NCI-H345 treated with DMSO at 0.1 percent for 48 hours (cell line): ENCODE data around the gene DDX27.

Source experiments
- DNase-seq: peaks from one replicate; lab custom pipeline; 2025; ENCODE audit not compliant: unreplicated experiment; lab: John Stamatoyannopoulos, UW

DDX27 gene

GRCh38 chr20:49276961-49277785 lies 58.0 kb downstream of the DDX27 start:
- DNase-seq = no peak

- DNase-seq = no peak
Observed at GRCh38 chr20:49277786-49278035, 58.5 kb downstream of the DDX27 start.

- peak; percentile 99 for DNase-seq
Observed at GRCh38 chr20:49278036-49278817, 59.0 kb downstream of the DDX27 start, which contains the start of gene ZNFX1. ZNFX1 (minus strand) TSS chr20:49278057; CDS start chr20:49275839, 2,218 bp downstream.

- no peak for DNase-seq
Observed at GRCh38 chr20:49278818-49279676, 59.8 kb downstream of the DDX27 start.

GRCh38 chr20:49279677-49280462 lies 60.7 kb downstream of the DDX27 start:
- DNase-seq = no peak

- DNase-seq = no peak
Observed at GRCh38 chr20:49280463-49281058, 61.3 kb downstream of the DDX27 start.

GRCh38 chr20:49281059-49281912 lies 62.1 kb downstream of the DDX27 start:
- DNase-seq = no peak

- no peak for DNase-seq
Observed at GRCh38 chr20:49281913-49282467, 62.8 kb downstream of the DDX27 start.

GRCh38 chr20:49282584-49283171 lies 63.5 kb downstream of the DDX27 start:
- no peak for DNase-seq

GRCh38 chr20:49283176-49283702 lies 64.0 kb downstream of the DDX27 start:
- DNase-seq = no peak

- no peak for DNase-seq
Observed at GRCh38 chr20:49283703-49284625, 64.7 kb downstream of the DDX27 start.

GRCh38 chr20:49284818-49285217 lies 65.6 kb downstream of the DDX27 start:
- no peak for DNase-seq

GRCh38 chr20:49285233-49285668 lies 66.0 kb downstream of the DDX27 start:
- DNase-seq = no peak

- DNase-seq = no peak
Observed at GRCh38 chr20:49285813-49286494, 66.7 kb downstream of the DDX27 start.

- no peak for DNase-seq
Observed at GRCh38 chr20:49286689-49287551, 67.7 kb downstream of the DDX27 start.
